Tibial nerve (tissue), 4 donors: ENCODE measurements around the gene NEK11.

Experiments used
- CTCF ChIP-seq, 5 experiments: fragments of 200-600 bp in 3 of 5; fragments of 450-650 bp in 2 of 5; sonication (generic) in 3 of 5; IDR thresholded peaks; one replicate each; pipeline ENCODE4 v1.5.1; 2016 to 2019; ENCODE audit warnings: antibody characterized with exemption in 5 of 5, mild to moderate bottlenecking in 3 of 5, moderate library complexity in 2 of 5
- EP300 ChIP-seq, 2 donors: sonication (generic); formaldehyde crosslinking; IDR thresholded peaks; one replicate each; pipeline ENCODE4 v1.6.1; 2017; ENCODE audit warnings: antibody characterized with exemption in 2 of 2, mild to moderate bottlenecking in 1 of 2

- no peak for TF ChIP-seq CTCF (IDR thresholded peaks at IDR 0.05)
- TF ChIP-seq EP300 (IDR thresholded peaks at IDR 0.05) = no peak
Observed at GRCh38 chr3:131216330-131216729, 189.7 kb downstream of the NEK11 start.
